Fibroblast of gingiva (primary cell): ENCODE results near the gene SLC16A7.
"Not testable (repeated sequence)": the region's sequence is repeated elsewhere in the genome, so short reads cannot be mapped to it uniquely, and the experiment has no call there.

Experiments
- DNase-seq: peaks from one replicate; pipeline ENCODE4 v3.0.0-alpha.2; 2011; ENCODE audit warnings: low read depth

The SLC16A7 gene

DNA sequence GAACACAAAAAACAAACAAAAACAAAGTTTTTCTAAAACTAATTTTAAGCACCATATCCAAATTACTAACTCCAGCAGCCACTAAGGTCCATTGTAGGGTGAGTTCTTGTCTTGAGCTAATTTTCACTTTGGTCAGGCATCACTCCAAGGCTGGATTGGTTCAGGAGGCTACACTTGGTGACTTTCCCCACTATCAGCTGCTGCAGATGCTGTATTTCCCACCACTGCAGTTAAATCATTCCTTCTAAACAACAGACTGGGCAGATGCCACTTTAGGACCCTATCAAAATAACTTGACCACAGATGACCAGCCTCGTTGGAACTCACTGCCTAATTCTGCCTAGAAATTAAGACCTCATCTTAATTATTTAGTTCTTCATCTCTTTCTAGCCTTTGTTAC is 140.5 kb downstream of the SLC16A7 start:
- no peak for DNase-seq

GRCh38 chr12:59736786-59737185 is 141.0 kb downstream of the SLC16A7 start:
- peak; percentile 85 for DNase-seq

- peak; percentile 25 for DNase-seq
Measured at GRCh38 chr12:59737725-59738463, 142.1 kb downstream of the SLC16A7 start.

GRCh38 chr12:59742841-59743240 is 147.0 kb downstream of the SLC16A7 start:
- peak; percentile 45 for DNase-seq

GRCh38 chr12:59744564-59744963 is 148.7 kb downstream of the SLC16A7 start:
- DNase-seq = no peak

DNA sequence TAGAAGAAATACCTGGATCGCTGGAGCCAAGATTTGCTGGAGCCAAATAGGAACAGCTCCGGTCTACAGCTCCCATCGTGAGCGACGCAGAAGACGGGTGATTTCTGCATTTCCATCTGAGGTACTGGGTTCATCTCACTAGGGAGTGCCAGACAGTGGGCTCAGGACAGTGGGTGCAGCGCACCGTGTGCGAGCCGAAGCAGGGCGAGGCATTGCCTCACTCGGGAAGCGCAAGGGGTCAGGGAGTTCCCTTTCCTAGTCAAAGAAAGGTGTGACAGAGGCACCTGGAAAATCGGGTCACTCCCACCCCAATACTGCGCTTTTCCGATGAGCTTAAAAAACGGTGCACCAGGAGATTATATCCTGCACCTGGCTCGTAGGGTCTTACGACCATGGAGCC is 155.3 kb downstream of the SLC16A7 start:
- DNase-seq = not testable (repeated sequence)

DNA sequence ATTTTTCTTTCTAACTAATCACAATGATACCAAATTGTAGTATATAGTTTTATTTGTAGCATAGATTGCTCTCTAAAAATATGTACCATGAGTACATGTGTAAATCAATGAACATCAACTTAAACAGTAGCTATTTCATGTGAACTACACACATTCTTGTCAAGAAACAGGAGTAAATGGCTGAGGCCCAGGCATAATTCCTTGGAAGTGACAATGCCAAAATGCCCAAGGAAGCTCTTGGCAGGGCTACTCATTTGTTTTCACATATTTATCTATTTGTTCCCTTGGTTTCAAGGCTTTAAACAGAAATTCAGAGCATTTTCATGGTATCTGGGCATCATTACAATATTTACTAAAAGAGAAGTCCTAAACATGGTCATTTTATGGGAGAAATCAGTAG is 165.7 kb downstream of the SLC16A7 start:
- no peak for DNase-seq

DNA sequence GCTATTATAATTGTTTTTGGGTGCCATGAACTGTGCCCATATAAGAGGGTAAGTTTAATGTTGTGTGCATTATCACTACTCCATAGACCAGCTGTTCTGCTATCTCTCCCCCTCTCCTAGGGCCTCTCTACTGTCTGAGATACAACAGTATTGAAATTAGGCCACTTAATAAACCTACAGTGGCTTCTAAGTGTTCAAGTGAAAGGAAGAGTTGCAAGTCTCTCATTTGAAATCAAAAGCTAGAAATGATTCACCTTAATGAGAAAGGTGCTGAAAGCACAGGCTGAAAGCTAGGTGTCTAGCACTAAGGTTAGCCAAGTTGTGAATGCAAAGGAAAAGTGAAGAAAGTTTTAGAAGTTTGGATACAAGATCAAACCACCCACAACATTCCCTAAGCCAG is 168.0 kb downstream of the SLC16A7 start:
- DNase-seq = no peak

- no peak for DNase-seq
Measured at GRCh38 chr12:59768031-59768430, 172.2 kb downstream of the SLC16A7 start.

DNA sequence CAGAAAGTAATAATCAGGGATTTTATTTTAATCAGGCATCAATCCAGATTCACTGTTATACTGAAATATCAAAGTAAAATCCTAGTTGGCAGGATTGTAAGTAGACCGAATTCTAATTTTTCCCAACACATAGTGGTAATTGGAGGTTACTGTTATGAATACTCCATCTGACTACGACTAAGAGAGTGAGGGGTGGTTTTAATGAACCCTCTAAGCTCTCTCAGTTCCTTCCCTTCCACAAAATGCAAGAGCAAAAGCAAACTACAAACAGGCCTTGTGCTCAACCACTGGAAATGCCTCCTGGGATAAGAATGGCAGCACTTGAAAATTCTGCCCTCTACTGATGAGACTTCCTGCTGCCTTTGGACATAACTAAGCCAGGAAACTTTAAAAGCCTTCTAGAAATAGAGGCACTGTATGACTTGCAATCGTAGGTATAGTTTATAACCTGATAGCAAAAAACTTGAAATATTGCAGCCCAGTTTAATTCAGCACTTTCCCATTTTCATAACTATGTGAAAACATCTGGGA is 184.8 kb downstream of the SLC16A7 start:
- DNase-seq = peak; percentile 52

DNA sequence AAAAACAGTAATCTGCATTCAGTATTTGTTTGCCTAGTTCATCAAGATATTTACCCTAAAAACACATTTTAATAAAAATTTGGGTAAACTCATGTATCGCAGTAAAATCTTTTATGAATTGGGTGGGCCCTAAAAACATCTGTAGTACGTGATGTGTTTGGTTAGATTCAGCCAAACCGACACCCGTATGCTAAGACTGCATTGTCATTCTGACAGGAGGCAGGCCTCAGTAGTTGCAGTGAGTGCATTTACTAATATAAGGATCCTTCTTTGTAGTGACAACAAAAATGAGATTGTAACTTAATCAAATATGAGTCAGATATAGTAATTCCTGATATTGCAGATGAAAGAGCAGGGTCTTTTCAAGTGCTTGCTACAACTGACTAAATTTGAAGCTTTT is 191.8 kb downstream of the SLC16A7 start:
- DNase-seq = no peak

GRCh38 chr12:59792647-59793046 is 196.8 kb downstream of the SLC16A7 start:
- DNase-seq = no peak

DNA sequence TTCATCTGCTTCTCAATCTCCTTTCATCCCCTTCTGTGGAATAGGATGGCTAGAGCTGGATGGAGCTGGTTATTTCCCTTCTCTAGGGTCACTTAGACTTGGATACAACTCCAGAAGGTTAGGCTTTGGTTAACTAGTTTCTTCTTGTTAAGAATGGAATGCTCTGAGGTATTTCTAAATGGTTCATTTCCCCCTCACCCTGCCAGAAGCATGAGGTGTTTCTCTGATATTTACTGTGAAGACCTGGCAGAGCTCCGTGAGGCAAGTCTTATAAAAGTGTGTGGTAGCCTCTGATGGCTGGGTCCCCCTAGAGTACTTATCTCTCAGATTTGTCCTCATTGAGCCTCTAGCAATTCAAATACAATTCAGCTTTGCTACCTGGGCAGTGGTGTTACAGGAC is 207.9 kb downstream of the SLC16A7 start:
- no peak for DNase-seq

- DNase-seq = peak; percentile 40
Measured at GRCh38 chr12:59808317-59808910, 212.6 kb downstream of the SLC16A7 start.

DNA sequence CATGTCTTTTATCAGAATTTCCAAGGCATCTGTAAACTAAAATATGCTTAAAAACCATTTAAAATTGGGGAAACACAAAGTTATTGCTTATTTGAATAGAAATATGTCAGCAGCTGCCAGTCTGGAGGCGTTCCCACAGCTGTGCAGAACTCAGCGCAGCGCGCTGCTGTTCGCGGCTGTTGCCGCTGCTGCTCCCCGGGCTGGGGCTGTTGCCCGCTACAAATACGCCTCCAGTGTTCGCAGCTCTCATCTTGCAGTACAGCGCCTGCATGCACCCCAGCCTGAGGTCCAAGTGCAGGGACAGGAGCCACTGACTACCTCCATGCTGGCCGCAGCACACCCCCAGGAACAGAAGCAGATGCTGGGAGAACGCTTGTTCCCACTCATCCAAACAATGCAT is 216.2 kb downstream of the SLC16A7 start:
- no peak for DNase-seq

DNA sequence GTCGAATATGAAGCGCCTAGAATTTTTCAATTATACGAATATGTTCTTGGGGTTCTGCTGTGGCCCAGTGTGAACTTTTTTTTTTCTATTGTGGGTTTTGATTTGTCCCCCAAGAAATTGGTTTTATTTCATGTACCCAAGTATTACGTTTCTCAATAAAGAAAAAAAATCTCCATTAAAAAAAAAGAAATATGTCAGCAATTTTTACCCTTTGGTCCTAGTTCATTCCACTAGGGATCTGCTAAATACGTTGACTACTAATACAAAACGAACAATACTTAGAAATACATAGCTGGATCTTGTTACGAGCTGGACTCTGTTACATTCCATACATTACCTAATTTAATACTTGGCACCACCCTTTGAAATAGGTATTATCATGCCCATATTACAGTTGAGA is 216.9 kb downstream of the SLC16A7 start:
- no peak for DNase-seq

DNA sequence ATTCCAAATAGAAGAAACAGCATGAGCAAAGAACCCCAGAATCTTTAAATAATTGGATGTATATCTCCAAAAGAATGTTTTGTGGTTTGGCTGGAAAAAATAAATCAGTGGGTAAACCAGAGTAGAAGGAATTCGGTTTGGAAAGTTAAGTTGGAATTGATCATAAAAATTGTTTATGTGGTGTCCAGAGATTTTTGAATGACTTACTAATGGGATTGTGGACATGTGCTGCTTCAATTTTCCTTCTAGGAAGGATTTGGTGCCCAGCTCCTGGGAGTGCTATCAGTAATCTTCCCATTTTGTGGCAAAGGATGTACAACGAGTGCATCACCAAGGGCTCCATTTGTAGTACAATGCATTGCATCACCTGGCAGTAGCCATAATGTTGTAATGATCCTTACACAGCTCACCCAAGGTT is 224.8 kb downstream of the SLC16A7 start:
- DNase-seq = peak; percentile 1

GRCh38 chr12:59823567-59823966 is 227.7 kb downstream of the SLC16A7 start:
- DNase-seq = no peak

GRCh38 chr12:59827767-59828166 is 231.9 kb downstream of the SLC16A7 start:
- no peak for DNase-seq

DNA sequence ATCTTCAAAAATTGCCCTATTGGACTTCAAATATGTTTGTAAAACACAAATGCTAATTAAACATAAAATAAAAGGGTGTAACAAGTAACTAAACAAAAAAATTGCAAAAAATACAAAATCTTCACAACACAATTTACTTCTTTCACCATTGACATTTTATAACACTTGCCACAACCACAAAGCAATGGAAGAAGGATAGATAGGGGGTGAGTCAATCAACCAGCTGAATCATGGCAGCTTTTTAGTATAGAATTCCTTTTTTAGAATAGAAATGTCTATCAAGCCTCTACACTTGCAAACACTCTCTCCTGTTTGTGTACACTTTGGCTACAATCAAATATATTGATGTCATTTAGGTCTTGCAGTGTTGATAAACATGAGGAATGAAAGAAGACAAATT is 232.7 kb downstream of the SLC16A7 start:
- no peak for DNase-seq

DNA sequence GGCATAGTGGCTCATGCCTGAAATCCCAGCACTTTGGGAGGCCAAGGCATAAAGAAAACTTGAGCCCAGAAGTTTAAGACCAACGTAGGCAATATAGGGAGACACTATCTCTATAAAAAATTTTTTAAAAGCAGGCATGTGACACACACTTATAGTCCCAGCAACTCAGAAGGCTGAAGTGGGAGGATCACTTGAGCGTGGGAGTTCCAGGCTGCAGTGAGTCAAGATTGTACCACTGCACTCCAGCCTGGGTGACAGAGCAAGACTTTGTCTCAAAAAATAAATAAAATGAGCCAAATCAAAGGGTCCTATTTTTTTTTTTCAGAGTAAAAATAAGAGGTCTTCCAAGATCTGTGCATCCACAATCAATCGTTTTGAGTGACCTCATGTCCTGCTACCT is 237.6 kb downstream of the SLC16A7 start:
- no peak for DNase-seq

DNA sequence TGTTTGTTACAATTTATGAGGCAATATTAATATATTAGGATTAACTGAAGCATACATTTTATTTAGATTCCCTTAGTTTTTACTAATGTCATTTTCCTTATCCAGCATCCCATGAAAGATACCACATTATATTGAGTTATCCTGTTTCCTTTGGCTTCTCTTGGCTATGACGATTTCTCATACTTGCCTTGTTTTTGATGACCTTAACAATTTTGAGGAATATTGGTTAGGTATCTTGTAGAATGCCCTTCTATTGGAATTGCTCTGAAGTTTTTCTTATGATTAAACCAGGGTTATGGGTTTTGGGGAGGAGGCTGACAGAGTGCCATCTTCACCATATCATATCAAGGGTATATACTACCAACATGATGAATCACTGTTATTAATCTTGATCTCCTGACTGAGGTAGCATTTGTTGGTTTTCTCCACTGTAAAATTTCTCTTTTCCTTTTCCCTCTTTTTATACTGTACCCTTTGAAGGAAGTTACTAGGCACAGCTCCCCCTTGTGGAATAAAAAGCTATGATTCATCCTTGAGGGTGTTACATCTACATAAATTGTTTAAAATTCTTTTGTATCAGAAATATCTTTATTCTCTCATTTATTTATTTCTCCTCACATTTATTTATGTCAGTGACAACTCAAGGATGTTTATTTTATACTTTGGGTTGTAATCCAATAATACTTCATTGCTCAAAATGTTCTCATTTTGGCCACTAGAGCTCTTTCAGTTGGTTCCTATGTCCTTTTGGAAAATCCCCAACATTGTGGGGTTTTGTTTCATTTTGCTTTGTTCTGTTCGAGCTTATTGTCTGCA is 239.0 kb downstream of the SLC16A7 start:
- DNase-seq = peak; percentile 54
